SIG-M5 (cell line): ENCODE data around the gene LCE2D.
"Not testable (repeated sequence)": the region's sequence is repeated elsewhere in the genome, so short reads cannot be mapped to it uniquely, and the experiment has no call there.

Experiments used
- DNase-seq: peaks from one replicate; lab custom pipeline; 2025; lab: John Stamatoyannopoulos, UW

The LCE2D gene

GRCh38 chr1:152663098-152663497 is at the start of gene LCE2D:
LCE2D (plus strand) TSS chr1:152663380; CDS start chr1:152664106, 726 bp downstream.
- no peak for DNase-seq

GRCh38 chr1:152613511-152613910 is 49.7 kb upstream of the LCE2D start, which contains the start of gene LCE3B:
LCE3B (plus strand) TSS chr1:152613811; CDS start chr1:152613811, 0 bp downstream.
- no peak for DNase-seq

GRCh38 chr1:152621993-152622392 is 41.2 kb upstream of the LCE2D start:
- no peak for DNase-seq

GRCh38 chr1:152622803-152623202 is 40.4 kb upstream of the LCE2D start, which contains the start of gene LCE3A:
LCE3A (minus strand) TSS chr1:152623103; CDS start chr1:152623103, 0 bp downstream.
- DNase-seq: no peak

GRCh38 chr1:152623203-152623844 is 39.9 kb upstream of the LCE2D start:
- no peak for DNase-seq

- DNase-seq: no peak
Measured at GRCh38 chr1:152626744-152627143, 36.4 kb upstream of the LCE2D start.

- no peak for DNase-seq
Measured at GRCh38 chr1:152630596-152630995, 32.6 kb upstream of the LCE2D start.

GRCh38 chr1:152640351-152640750 is 22.8 kb upstream of the LCE2D start:
- no peak for DNase-seq

- DNase-seq: no peak
Measured at GRCh38 chr1:152643945-152644344, 19.2 kb upstream of the LCE2D start.

GRCh38 chr1:152645146-152645545 is 18.0 kb upstream of the LCE2D start:
- DNase-seq: no peak

GRCh38 chr1:152646656-152647055 is 16.5 kb upstream of the LCE2D start:
- DNase-seq: no peak

GRCh38 chr1:152654110-152654509 is 9.1 kb upstream of the LCE2D start:
- DNase-seq: no peak

- DNase-seq: no peak
Measured at GRCh38 chr1:152656459-152656858, 6.7 kb upstream of the LCE2D start.

- DNase-seq: no peak
Measured at GRCh38 chr1:152657677-152658076, 5.5 kb upstream of the LCE2D start.

- DNase-seq: no peak
Measured at GRCh38 chr1:152658649-152659048, 4.5 kb upstream of the LCE2D start.

GRCh38 chr1:152666171-152666570 is 3.0 kb downstream of the LCE2D start:
- DNase-seq: not testable (repeated sequence)

- DNase-seq: no peak
Measured at GRCh38 chr1:152667648-152668047, 4.5 kb downstream of the LCE2D start.

GRCh38 chr1:152673016-152673415 is 9.8 kb downstream of the LCE2D start:
- DNase-seq: no peak

- DNase-seq: not testable (repeated sequence)
Measured at GRCh38 chr1:152674983-152675382, 11.8 kb downstream of the LCE2D start, which contains the start of gene LCE2C. LCE2C (plus strand) TSS chr1:152675279; CDS start chr1:152676016, 737 bp downstream.

- no peak for DNase-seq
Measured at GRCh38 chr1:152679459-152679858, 16.3 kb downstream of the LCE2D start.

GRCh38 chr1:152681616-152682015 is 18.4 kb downstream of the LCE2D start:
- DNase-seq: no peak

GRCh38 chr1:152683846-152684245 is 20.7 kb downstream of the LCE2D start:
- DNase-seq: no peak

- DNase-seq: not testable (repeated sequence)
Measured at GRCh38 chr1:152685823-152686222, 22.6 kb downstream of the LCE2D start, which contains the start of gene LCE2B. LCE2B (plus strand) TSS chr1:152686123; CDS start chr1:152686844, 721 bp downstream.
